NCI-H345 (cell line): ENCODE results near the gene MUC6.

ENCODE experiments used
- DNase-seq: peaks from one replicate; lab custom pipeline; 2025; lab: John Stamatoyannopoulos, UW

The MUC6 gene

DNA sequence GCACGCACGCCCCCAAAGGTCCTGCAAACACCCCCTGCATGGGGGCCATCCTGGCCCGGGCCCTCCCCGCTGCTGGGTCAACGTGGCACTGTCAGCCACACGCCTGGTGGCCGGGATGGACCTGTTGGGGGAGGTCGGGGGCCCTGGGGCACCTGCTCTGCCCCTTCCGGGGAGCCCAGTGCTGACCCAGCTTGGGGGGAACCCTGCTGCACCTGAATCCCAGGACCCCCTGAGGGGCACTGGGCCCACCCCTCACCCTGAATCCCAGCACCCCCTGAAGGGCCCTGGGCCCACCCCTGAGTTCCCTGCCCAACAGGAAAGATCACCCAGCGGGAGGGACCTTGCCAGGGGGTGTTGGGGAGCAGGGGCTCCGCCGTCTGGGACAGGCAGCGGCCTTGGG, 413 bp upstream of the MUC6 start:
- DNase-seq = no peak

DNA sequence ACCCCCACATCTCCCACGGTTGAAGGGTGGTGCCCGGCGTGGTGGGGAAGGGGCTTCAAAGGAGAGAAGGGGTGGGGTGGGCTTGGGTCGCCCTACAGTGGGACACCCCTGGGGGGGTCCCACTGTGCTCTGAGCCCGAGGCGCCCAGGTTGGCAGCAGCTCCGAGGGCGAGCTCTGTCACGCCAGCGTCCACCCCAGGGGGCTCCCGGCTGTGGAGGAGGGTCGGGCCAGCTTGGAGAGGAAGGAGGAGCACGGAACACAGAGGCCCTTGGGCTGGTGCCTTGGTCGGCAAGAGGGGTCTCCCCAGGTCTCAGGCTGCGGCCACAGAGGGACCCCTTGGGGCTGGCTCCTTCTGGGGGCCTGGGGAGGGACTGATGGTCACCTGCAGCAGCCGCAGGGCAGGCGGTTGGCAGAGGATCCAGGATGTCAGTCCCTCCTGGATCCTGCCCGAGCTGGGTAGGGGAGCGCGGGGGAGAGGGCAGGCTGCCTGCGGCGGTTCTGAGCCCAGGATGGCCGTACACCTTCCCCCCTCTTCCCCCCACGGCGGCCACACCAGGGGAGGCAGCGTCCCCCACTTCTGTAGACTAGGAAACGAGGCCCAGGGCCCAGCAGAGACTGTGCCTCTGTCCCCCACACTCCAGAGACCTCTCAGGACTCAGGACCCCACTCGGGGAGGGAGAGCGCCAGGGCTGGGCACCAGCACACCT, 788 bp downstream of the MUC6 start:
- no peak for DNase-seq

DNA sequence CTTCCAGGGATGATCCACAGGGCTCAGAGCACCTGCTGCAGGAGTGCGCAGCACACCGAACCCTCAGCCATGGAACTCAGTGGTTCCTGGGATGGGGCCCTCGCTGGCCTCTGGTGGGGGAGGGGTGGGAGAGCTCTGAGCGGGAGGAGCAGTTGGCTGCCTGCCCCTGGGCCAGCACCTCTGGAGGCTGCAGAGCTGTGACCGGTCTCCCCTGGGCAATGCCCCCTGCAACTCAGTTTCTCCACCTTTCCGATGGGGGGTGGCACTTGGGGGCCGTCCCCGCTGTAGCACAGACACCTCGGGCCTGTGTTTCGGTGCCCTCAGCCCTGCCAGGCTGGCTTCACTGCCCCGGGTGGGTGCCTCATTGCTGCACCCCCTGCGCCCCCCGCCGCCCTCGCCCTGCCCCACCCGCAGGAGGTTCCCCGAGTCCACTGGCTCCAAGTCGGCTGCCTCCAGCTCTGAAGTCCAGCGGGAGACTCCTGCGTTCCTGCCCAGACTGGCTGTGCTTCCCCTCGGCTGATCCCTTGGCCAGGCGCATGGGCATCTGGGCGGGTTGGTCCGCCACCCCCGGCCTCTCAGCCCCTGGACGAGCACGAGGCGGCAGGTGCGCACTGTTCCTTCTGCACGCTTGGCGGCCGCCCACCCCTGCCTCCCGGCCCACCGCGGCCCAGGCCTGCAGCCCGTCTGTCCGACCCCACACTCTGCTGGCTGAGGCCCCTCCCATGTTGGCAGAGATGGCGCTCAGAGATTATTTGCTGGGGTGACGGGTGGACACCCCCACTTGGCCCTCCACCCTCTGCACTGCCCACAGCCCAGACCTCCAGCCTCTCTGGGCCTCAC, 1.8 kb downstream of the MUC6 start:
- no peak for DNase-seq

DNA sequence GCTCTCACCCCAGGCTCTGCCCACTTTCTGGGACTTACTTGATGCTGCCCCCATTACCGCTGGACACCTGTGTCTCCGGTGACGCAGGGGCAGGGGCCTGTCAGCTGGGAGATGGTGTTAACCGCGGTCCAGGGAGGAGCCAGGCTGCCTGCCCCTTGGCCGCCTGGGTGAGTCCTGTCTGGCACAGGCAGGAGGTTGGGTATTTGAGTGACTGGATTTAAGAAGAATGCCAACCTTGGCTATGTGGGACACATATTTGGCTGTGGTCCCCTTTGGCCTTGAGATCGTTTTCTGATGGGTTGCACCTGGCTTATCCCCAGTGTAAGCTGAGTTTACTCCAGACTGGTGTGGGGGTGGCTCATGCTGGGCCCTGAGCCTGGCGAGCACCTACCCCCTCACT, 2.5 kb downstream of the MUC6 start:
- no peak for DNase-seq

DNA sequence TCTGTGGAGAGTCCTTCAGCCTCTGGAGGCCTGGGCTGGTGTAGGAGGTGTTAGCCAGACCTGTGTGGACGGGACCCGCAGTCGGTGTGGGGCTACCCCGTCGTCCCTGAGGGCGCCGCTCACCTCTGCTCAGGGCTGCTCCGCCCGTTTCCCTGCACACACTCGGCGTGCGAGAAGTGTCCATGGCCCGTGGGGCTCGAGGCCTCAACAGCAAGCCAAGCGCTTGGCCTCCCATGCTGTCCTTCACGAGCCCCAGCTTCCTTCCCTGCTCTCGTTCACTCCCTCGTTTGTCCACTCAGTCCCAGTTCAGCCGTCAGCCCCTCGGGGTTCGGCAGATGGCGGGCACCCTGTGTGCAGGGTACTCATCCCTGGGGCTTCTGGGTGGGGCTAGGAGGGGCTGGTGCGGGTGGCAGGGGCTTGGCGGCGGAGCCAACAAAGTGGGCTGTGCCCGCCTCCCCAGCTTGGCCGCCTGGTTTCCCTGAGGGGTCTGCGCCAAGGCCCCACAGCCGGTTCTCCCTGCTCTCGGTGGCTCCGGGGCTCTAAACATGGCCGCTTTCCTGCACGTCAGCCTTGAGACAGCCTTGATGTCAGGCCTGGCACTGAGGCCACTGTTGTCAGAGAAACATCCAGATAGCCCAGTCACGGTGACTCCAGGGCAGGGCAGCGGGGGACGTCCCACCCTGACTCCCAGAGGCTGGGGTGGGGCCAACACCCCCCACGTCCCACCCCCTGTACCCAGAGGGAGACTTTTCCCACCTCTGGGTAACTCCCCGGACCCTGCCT, 3.3 kb downstream of the MUC6 start:
- no peak for DNase-seq

DNA sequence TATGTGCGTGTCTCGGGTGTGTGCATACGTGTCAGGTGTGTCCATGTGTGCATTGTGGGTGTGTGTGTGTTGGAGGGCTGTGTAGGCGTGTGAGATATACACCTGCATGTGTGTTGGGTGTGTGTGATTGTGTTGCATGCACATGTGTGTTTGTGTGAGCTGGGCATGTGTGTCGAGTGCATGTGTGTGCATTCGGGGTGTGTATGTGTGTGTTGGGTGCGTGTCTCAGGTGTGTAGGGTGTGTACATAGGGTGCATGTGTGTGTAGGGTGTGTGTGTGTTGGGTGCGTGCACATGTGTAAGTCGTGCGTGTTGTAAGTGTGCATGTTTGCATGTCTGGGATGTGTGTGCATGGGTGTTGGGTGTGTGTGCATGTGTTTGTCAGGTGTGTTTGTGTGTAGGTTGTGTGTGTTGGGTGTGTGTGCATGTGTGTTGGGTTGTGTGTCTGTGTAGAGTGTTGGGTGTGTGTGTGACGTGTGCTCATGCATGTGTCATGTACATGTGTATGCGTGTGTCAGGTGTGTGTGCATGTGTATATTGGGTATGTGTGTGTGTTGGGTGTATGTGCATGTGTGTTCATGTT, 4.1 kb downstream of the MUC6 start:
- DNase-seq = no peak

DNA sequence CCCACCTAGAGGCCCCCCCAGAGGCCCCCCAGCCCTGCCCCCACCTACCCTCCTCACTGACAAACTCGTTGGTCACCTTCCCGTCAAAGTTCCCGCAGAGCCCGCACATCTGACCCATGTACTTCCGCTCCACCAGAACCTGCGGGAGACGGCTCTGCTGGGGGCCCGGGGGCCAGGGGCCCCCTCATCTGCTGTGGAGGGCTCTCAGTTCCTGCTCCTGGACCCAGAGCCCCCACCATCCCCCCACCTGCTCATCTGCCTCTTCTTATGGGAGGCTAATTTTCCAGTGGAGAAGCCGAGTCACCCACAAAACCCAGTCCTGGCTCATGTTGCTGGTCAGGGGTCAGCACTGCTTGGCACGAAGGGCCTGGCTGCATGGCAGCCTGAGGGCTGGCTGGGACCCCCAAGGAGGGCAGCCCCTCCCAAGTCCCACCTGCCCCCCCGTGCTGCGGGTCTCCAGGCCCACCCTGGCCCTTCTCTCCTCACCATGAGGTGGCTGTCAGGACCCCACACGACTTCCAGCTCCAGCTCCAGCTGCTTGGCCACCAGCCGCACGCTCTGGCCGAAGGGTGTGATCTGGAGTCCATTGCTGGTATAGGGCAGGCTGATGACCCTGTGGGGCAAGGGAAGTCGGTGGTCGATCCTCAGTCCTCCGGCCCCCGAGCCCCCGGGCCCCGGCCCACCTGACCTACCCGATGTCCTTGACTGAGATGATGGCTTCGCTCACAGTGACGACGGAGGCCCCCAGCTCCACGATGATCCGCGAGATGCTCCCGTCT, 5.2 kb downstream of the MUC6 start:
- no peak for DNase-seq

DNA sequence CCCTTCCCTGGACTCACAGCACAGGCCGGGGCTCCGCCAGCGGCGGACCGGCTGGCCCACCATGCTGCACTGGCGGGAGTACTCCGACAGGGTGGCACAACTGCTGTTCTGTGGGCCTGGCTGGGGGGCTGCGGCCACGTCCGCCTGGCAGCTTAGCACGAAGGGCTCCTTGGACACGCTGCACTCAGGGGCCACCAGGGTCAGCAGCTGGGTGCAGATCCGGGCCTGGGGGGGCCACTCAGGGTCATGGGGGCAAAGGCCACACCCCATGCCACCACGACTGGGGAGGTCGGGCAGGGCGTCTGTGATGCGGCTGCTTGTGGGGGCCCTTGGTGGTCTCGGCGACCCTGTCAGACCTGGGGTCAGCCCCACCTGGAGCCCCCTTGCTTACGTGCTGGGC, 6.0 kb downstream of the MUC6 start:
- DNase-seq = no peak

DNA sequence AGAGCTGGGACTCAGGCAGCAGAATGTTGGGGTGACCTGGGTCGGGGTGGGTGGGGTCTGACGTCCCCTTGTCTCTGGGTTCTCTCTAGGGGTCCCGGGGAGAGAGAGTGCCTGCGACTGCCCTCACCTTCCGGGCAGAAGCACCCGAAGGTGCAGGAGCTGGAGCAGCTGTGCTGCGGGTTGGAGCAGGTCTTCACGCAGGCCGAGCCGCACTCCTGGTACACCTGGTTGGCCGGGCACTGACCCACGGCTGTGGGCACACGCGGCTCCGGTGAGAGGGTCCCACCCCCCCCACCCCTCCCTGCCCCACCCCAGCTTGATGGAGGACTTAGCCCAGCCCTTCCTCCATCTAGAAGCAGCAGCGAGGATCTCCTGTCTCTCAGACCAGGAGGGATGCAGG, 6.4 kb downstream of the MUC6 start:
- DNase-seq = no peak

DNA sequence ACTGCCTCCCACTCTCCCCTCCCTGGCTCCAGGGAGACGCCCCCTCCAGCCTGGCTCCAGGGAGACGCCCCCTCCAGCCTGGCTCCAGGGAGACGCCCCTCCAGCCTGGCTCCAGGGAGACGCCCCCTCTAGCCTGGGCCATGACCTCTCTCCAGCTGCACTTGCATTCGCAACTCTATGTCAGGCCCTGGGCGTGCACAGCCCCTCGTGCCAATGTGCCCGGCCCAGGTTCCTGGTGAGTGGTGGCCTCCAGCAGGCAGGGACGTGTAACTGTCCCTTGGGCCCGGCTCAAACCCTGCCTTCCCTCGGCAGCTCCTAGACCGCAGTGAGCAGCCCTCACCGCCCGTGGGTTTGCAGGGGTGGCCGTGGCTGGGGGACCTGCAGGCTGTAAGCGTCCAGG, 6.9 kb downstream of the MUC6 start:
- no peak for DNase-seq

DNA sequence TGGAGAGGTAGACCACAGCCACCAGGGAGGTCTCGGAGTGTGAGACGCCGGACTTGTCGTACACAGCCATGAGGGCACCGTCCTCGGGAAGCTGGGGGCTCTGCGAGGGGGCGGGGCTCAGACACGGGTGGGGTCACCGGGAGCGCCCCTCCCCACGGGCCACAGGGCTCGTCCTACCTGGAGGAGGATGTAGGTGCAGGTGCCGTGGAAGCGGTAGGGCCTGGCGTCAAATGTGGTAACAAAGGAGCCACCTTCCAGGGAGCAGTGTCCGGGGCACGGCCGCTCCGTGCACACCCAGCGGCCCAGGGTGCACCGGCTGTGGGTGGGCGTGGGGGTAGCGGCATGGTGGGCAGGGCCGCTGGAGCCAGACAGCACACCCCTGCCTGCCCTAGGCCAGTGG, 7.5 kb downstream of the MUC6 start:
- DNase-seq = no peak

DNA sequence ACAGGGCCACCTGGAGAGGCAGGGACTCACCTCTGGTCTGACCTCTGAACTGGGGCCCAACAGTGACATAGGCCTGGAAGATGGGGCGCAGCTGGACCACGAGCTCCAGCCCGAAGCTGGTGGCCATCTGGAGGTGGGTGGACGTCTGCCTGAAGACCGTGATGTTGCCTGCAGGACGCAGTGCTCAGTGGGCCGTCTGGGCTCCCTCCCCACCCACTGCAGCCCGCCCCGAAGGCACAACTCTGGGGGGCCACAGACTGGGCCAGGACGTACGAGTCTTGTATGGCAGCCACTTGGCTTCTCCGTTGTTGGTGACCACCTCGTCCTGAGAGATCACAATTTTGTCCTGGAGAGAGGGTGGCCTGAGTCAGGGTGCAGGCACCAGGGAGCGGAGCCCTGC, 7.9 kb downstream of the MUC6 start:
- DNase-seq = no peak

DNA sequence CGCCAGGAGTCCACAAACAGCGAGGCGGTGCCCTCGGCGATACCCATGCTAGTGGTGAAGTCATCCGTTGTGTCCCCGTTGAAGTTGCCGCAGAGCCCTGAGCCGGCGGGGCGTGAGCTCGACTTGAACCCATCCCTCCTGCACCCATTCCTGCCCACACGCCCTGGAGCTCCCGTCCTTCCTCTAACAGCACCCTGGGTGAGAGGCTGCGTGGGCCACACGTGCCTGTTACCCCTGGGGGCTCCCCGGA, 8.3 kb downstream of the MUC6 start:
- DNase-seq = no peak

DNA sequence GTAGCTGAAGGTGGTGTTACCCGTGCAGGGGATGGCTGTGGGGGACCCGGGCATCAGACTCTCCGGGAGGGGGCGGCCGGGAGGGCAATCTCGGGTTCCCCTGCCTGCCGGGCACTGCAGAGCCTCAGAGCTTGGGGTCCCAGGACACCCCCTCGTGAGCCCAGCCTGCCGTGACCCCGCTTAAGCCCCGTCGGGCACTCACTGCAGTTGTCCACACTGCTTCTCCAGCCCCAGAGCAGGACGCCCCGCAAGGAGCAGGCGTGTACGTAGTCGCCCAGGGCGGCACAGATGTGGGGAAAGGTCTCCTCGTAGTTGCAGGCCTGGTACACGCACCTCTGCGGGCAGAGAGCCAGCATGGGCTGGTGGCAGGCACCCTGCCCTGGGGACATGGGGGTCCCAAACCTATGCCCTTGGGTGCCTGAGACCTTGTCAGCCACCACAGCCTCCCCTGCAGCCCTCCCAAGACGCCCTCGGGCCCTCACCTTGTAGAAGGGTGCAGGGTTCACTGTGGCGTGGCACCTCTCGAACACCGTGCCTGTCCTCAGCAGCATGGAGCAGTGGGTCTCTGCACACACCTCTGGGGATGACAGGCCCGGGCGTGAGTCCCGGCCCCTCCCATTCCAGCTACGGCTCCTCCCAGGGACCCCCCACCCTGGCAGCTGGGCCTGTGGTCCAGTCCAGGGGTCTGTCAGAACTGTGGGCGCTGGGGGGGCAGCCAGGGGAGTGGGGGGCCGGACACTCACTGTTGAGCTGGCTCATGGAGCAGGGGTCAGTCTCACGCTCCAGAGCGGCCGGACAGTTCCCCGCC, 8.8 kb downstream of the MUC6 start:
- DNase-seq = no peak

DNA sequence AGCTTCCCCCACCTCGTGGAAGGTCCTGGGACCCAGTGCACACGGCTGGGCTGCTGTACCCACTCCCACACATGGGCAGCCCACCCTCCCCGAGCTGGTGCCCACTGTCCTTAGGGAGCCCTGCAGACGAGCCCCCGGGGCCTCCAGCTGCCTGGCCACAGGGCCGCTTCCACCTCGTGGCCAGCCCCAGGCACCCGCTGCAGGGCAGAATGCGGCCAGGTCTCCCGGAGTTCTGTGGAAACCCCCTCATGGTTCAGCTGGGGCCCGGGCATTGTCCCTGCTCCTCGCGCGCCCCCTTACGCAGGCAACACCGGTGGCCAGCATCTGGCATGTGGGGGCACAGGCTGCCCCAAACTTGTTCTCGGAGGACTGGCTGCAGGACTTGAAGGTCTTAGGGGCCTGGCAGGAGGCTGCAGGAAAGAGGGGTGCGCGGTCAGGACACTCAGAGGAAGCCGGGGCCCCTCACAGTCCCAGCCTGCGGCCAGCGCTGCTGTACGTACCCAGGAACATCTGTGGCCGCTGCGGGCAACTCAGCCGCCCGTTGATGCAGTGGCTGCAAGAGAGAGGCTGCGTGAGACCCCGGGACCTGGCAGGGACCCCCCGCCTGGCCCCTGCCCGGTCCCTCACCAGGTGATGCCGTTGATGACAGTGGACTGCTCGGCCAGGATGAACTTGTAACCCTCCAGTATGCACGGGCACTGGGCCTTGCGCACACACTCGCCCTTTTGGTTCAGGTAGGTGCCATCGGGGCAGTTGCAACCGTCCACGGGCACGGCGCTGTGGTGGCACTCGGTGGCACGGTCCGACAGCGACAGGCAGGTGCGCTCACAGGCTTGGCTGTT, 9.7 kb downstream of the MUC6 start:
- no peak for DNase-seq

DNA sequence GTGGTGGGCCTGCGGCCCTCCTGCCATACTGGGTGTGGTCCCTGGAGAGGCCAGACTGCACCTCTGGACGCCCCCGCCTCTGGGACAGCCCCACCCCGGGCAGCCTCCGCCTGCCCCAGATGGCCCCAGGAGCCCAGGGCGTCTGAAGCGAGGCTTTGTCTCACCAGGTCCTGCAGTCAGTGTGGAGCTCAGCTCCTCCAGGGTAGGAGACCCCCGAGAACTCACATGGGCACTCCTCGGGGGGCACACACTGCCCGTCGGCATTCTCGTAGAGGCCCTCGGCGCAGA, 10.4 kb downstream of the MUC6 start:
- DNase-seq = no peak

DNA sequence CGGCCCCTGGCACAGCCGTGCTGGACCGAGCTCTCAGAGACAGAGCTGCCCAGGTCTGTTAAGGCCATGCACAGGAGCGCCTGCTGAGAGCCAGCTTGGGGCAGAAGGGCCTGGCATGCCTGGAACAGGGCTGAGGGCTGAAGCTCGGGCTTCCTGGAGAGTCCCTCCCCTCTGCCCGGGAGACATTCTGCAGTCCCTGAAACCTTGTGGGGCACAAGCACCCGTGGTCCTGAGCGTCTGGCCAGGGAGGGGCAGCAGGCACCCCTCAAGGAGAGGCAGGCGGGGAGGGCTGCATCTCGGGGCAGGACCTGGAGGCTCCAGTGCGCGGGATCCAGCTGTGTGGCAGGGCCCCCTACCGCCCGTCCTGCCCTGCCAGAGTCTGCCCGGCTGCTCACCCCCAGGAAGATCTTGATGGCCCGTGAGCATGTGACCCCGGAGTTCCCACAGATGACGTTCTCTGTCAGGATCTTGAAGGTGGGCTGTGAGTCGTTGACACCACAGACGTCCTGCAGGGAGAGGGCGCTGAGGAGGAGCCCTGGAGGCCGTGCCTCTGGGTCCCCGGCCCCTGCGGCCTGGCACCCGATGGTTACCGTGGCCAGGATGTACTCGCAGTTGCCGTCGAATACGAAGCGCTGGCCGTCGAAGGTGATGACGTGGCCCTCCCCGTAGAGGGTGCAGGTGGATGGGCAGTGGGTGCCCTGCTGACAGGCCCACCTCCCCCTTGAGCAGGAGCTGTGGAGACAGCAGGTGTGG, 10.9 kb downstream of the MUC6 start:
- DNase-seq = no peak

DNA sequence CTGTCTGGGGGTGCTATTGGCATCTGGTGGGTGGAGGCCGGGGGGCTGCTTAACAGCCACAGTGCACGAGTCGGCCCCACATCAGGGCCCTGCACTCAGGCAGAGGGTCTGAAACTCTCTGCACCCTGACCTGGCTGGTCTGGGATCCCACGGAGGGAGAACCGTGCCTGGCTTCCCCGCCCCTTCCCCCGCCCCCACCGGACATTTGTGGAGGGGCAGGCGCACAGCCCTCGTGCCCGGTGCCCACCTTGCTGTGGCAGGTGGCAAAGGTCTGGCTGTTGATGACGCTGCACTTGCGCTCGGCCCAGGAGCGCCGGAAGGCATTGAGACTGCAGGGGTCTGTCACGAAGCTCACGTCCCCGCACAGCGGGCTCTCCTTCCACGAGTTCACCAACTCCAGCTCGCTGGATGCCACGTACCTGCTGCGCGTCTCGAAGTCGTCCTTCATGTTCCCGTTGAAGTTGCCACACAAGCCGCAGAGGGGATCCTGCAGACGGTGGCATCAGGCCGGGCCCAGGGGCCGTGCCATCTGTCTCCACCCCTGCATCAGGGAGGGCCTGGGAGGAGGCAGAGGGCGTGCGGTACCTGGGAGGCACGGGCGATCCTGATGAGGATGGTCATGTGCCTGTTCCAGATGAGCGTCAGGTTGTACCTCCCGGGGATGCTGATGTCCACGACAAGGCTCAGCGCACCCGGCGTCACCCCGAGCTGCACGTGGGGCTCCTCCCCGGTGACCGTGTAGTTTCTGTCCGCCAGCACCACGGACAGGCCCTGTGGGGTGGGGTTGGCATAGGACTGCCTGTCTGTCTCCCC, 11.7 kb downstream of the MUC6 start:
- DNase-seq = no peak
